SK-N-SH (cell line): ENCODE results near the gene SLC25A21. TPM values are rescaled to one million over a fixed set of nuclear protein-coding genes. Genes with fewer than 3 reads are reported as not detected.

Source experiments
- CTCF ChIA-PET: fragments of 300-600, 350-600 bp; formaldehyde crosslinking; extraction: SDS; loops from one replicate; lab custom pipeline; 2021; lab: Yijun Ruan, JAX
- POLR2A ChIA-PET: fragments of 350-600 bp; sonication (Branson Sonifier 250); formaldehyde crosslinking; extraction: SDS; loops from one replicate; lab custom pipeline; 2020; ENCODE audit warnings: antibody characterized with exemption, inconsistent platforms; lab: Yijun Ruan, JAX
- DNase-seq: peaks from one replicate; pipeline ENCODE4 v3.0.0; 2012
- H2AFZ ChIP-seq: fragments of 200-600 bp; sonication (generic); 2 replicates; pipeline ENCODE4 v1.8.1; 2016; ENCODE audit warnings: antibody characterized with exemption, mild to moderate bottlenecking, low read depth
- H3F3A ChIP-seq: fragments of 200-600 bp; sonication (generic); replicated peaks from 2 replicates; pipeline ENCODE3; 2016; ENCODE audit warnings: antibody characterized with exemption, mild to moderate bottlenecking; ENCODE audit not compliant: insufficient read depth
- H3K27ac ChIP-seq, 2 experiments: fragments of 200-500 bp in 1 of 2; fragments of 200-600 bp in 1 of 2; sonication (Bioruptor generic) in 1 of 2; sonication (generic), shearing (Covaris generic) in 1 of 2; 2 replicates each; pipeline versions ENCODE4 v1.5.1 to v1.6.1; 2014 to 2016; ENCODE audit warnings: low read depth in 2 of 2, inconsistent platforms in 1 of 2, low read length in 1 of 2, mild to moderate bottlenecking in 1 of 2, mixed read lengths in 1 of 2
- H3K27me3 ChIP-seq: fragments of 200-600 bp; sonication (generic), shearing (Covaris generic); 2 replicates; pipeline ENCODE4 v1.6.1; 2016; ENCODE audit warnings: mixed run types; ENCODE audit not compliant: insufficient read depth
- H3K36me3 ChIP-seq, 2 experiments: fragments of 200-500 bp in 1 of 2; fragments of 200-600 bp in 1 of 2; sonication (Bioruptor generic) in 1 of 2; sonication (generic) in 1 of 2; replicated peaks in 1 of 2; 2 replicates each; pipeline versions ENCODE3 to v1.5.1; 2014 to 2016; ENCODE audit warnings: low read length in 1 of 2, mild to moderate bottlenecking in 1 of 2; ENCODE audit not compliant: insufficient read depth in 2 of 2, control insufficient read depth in 1 of 2
- H3K4me1 ChIP-seq, 2 experiments: fragments of 200-500 bp in 1 of 2; fragments of 200-600 bp in 1 of 2; sonication (Bioruptor generic) in 1 of 2; sonication (generic), shearing (Covaris generic) in 1 of 2; 2 replicates each; pipeline versions ENCODE4 v1.5.1 to v1.6.1; 2014 to 2016; ENCODE audit warnings: low read depth in 1 of 2, low read length in 1 of 2, mixed run types in 1 of 2; ENCODE audit not compliant: insufficient read depth in 2 of 2, control insufficient read depth in 1 of 2
- H3K4me2 ChIP-seq: fragments of 200-600 bp; sonication (generic), shearing (Covaris generic); 2 replicates; pipeline ENCODE4 v1.6.1; 2017; ENCODE audit warnings: mixed run types
- H3K4me3 ChIP-seq, 2 experiments: fragments of 200-500 bp in 1 of 2; fragments of 200-600 bp in 1 of 2; sonication (Bioruptor generic) in 1 of 2; sonication (generic), shearing (Covaris generic) in 1 of 2; 2 replicates each; pipeline versions ENCODE4 v1.5.1 to v1.8.1; 2014 to 2016; ENCODE audit warnings: low read depth in 2 of 2, inconsistent platforms in 1 of 2, low read length in 1 of 2, mild to moderate bottlenecking in 1 of 2, mixed read lengths in 1 of 2, moderate library complexity in 1 of 2
- H3K79me2 ChIP-seq: fragments of 200-600 bp; sonication (generic); 2 replicates; pipeline ENCODE4 v1.8.1; 2017; ENCODE audit warnings: mild to moderate bottlenecking; ENCODE audit not compliant: insufficient read depth
- H3K9ac ChIP-seq: fragments of 200-600 bp; sonication (generic); 2 replicates; pipeline ENCODE4 v1.6.1; 2017; ENCODE audit warnings: mixed run types
- H3K9me2 ChIP-seq: fragments of 200-600 bp; sonication (generic); 2 replicates; pipeline ENCODE4 v1.6.1; 2017; ENCODE audit warnings: mixed run types
- H3K9me3 ChIP-seq: fragments of 200-600 bp; sonication (generic); 2 replicates; pipeline ENCODE4 v1.6.1; 2017; ENCODE audit warnings: mixed run types, mild to moderate bottlenecking, moderate library complexity
- H4K20me1 ChIP-seq: fragments of 200-600 bp; sonication (generic); 2 replicates; pipeline ENCODE4 v1.6.1; 2017; ENCODE audit warnings: mild to moderate bottlenecking, mixed run types; ENCODE audit not compliant: insufficient read depth
- CHD2 ChIP-seq: fragments of 150-350 bp; IDR thresholded peaks from 2 replicates; pipeline ENCODE4 v1.6.1; 2018; ENCODE audit warnings: low read length; ENCODE audit not compliant: partially characterized antibody
- EP300 ChIP-seq, 2 experiments: IDR thresholded peaks; 2 replicates each; pipeline versions ENCODE4 v1.4.0 to v1.6.1; 2012; ENCODE audit warnings: borderline replicate concordance in 1 of 2, low read depth in 1 of 2, low read length in 1 of 2
- GATA2 ChIP-seq: sonication (generic); formaldehyde crosslinking; IDR thresholded peaks from 2 replicates; pipeline ENCODE4 v1.5.0; 2020; ENCODE audit warnings: mild to moderate bottlenecking, missing genetic modification reagents
- JUND ChIP-seq: IDR thresholded peaks from 2 replicates; pipeline ENCODE4 v1.4.0; 2012
- MEF2A ChIP-seq: IDR thresholded peaks from 2 replicates; pipeline ENCODE4 v1.4.0; 2012; ENCODE audit warnings: low read depth, borderline replicate concordance
- NRF1 ChIP-seq: IDR thresholded peaks from 2 replicates; pipeline ENCODE4 v1.6.1; 2012; ENCODE audit warnings: low read depth, mild to moderate bottlenecking, low read length
- RFX5 ChIP-seq: IDR thresholded peaks from 2 replicates; pipeline ENCODE4 v1.6.1; 2012; ENCODE audit warnings: mild to moderate bottlenecking, improper control_type of control experiment, low read length
- RXRA ChIP-seq: IDR thresholded peaks from 2 replicates; pipeline ENCODE4 v1.4.0; 2012; ENCODE audit warnings: low read depth, mild to moderate bottlenecking, borderline replicate concordance
- SIN3A ChIP-seq: IDR thresholded peaks from 2 replicates; pipeline ENCODE4 v1.6.1; 2012; ENCODE audit warnings: low read depth, mild to moderate bottlenecking, low read length, moderate library complexity, borderline replicate concordance
- TAF1 ChIP-seq: IDR thresholded peaks from 2 replicates; pipeline ENCODE4 v1.6.1; 2012; ENCODE audit warnings: low read depth, mild to moderate bottlenecking, low read length, moderate library complexity, borderline replicate concordance
- TEAD4 ChIP-seq: IDR thresholded peaks from 2 replicates; pipeline ENCODE4 v1.4.0; 2012; ENCODE audit warnings: mild to moderate bottlenecking, borderline replicate concordance; ENCODE audit not compliant: insufficient read depth
- polyA plus RNA-seq, 3 experiments: library from polyadenylated mRNA; depleted of rRNA; stranded (reverse); fragments of >200 nt; gene quantifications; 2 replicates each; pipeline ENCODE4 v1.2.3, GENCODE V29; 2012
- TF ChIP-seq, protein P1 (sequence below): fragments of 150-350 bp; IDR thresholded peaks from 2 replicates; pipeline ENCODE4 v1.6.1; 2017; ENCODE audit warnings: antibody characterized with exemption, low read length, low read depth, borderline replicate concordance
- TF ChIP-seq, protein P2 (sequence below): fragments of 200-600 bp; sonication (generic); IDR thresholded peaks from 2 replicates; pipeline ENCODE4 v1.6.1; 2017; ENCODE audit warnings: antibody characterized with exemption, mild to moderate bottlenecking, moderate library complexity
- TF ChIP-seq, protein P3 (sequence below): IDR thresholded peaks from 2 replicates; pipeline ENCODE4; 2012
- TF ChIP-seq, protein P4 (sequence below): fragments of 150-350 bp; IDR thresholded peaks from 2 replicates; pipeline ENCODE4 v1.6.1; 2016; ENCODE audit warnings: mild to moderate bottlenecking, low read depth, low read length

The SLC25A21 gene
- polyA plus RNA-seq, 1 of the 3 experiments (the other 2 are of a cell fraction), result not detected

DNA sequence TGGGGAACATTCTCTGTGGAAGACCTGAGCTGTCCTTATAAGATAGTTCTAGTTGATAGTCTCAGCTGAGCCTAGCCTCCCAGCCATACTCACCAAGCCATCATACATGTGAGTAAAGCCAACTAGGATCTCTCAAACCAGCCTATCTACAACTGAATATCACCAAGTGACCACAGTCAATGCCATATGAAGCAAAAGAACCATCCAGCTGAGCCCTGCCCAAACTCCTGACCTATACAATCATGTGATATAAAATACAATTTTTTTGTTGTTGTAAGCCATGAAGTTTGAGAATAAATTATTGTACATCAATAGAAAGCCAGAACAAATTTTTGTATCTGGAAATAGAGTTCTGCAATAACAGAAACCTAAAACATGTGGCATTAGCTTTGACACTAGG lies 118.3 kb downstream of the SLC25A21 start:
- no peak overlapping the region for H3K27ac ChIP-seq
- H3K4me1 ChIP-seq, result no peaks in the 10 kb centered on the region
- no peaks in the 10 kb centered on the region for H3K9me3 ChIP-seq
- no peaks in the 10 kb centered on the region for H3K36me3 ChIP-seq
- H2AFZ ChIP-seq, result no peak overlapping the region
- H3F3A ChIP-seq, result no peaks in the 10 kb centered on the region
- POLR2A ChIA-PET, result no interaction called here
- H4K20me1 ChIP-seq, result no peaks in the 10 kb centered on the region
- no peak for TF ChIP-seq RFX5
- TF ChIP-seq, protein P1, sequence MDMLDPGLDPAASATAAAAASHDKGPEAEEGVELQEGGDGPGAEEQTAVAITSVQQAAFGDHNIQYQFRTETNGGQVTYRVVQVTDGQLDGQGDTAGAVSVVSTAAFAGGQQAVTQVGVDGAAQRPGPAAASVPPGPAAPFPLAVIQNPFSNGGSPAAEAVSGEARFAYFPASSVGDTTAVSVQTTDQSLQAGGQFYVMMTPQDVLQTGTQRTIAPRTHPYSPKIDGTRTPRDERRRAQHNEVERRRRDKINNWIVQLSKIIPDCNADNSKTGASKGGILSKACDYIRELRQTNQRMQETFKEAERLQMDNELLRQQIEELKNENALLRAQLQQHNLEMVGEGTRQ, result no peak
- TF ChIP-seq RXRA, result no peak
- TF ChIP-seq, protein P2, sequence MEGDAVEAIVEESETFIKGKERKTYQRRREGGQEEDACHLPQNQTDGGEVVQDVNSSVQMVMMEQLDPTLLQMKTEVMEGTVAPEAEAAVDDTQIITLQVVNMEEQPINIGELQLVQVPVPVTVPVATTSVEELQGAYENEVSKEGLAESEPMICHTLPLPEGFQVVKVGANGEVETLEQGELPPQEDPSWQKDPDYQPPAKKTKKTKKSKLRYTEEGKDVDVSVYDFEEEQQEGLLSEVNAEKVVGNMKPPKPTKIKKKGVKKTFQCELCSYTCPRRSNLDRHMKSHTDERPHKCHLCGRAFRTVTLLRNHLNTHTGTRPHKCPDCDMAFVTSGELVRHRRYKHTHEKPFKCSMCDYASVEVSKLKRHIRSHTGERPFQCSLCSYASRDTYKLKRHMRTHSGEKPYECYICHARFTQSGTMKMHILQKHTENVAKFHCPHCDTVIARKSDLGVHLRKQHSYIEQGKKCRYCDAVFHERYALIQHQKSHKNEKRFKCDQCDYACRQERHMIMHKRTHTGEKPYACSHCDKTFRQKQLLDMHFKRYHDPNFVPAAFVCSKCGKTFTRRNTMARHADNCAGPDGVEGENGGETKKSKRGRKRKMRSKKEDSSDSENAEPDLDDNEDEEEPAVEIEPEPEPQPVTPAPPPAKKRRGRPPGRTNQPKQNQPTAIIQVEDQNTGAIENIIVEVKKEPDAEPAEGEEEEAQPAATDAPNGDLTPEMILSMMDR, result no peak
- TF ChIP-seq TAF1, result no peak
- TF ChIP-seq EP300 (IDR thresholded peaks at IDR 0.05; ENCODE audit: borderline replicate concordance in 1 of 2, low read depth in 1 of 2, low read length in 1 of 2), result no peak
- TF ChIP-seq MEF2A, result no peak
- TF ChIP-seq, protein P3, sequence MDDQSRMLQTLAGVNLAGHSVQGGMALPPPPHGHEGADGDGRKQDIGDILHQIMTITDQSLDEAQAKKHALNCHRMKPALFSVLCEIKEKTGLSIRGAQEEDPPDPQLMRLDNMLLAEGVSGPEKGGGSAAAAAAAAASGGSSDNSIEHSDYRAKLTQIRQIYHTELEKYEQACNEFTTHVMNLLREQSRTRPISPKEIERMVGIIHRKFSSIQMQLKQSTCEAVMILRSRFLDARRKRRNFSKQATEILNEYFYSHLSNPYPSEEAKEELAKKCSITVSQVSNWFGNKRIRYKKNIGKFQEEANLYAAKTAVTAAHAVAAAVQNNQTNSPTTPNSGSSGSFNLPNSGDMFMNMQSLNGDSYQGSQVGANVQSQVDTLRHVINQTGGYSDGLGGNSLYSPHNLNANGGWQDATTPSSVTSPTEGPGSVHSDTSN, result no peak
- TF ChIP-seq, protein P4, sequence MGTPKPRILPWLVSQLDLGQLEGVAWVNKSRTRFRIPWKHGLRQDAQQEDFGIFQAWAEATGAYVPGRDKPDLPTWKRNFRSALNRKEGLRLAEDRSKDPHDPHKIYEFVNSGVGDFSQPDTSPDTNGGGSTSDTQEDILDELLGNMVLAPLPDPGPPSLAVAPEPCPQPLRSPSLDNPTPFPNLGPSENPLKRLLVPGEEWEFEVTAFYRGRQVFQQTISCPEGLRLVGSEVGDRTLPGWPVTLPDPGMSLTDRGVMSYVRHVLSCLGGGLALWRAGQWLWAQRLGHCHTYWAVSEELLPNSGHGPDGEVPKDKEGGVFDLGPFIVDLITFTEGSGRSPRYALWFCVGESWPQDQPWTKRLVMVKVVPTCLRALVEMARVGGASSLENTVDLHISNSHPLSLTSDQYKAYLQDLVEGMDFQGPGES, result no peak
- no peak for TF ChIP-seq JUND
- TF ChIP-seq TEAD4, result no peak
- TF ChIP-seq CHD2, result no peak
- no peak for TF ChIP-seq GATA2 (CRISPR knock-in tag)
- no peak for TF ChIP-seq NRF1
- TF ChIP-seq SIN3A, result no peak
- TF ChIP-seq, all 33 proteins: peak for 0
- DNase-seq, result no peak
- Histone ChIP-seq H3K4me2 (no peak overlapping the region), H3K4me3 (no peak overlapping the region), H3K79me2 (no peaks in the 10 kb centered on the region), H3K27me3 (no peaks in the 10 kb centered on the region), H3K9ac (no peak overlapping the region), H3K9me2 (no peaks in the 10 kb centered on the region)
- CTCF ChIA-PET, result no interaction called here
